SK-N-SH (cell line): Measurements from ENCODE around the gene DLEC1. TPM values are rescaled to one million over a fixed set of nuclear protein-coding genes. Genes with fewer than 3 reads are reported as not detected.

Experiments used
- CTCF ChIA-PET: fragments of 300-600, 350-600 bp; formaldehyde crosslinking; extraction: SDS; loops from one replicate; lab custom pipeline; 2021; lab: Yijun Ruan, JAX
- POLR2A ChIA-PET: fragments of 350-600 bp; sonication (Branson Sonifier 250); formaldehyde crosslinking; extraction: SDS; loops from one replicate; lab custom pipeline; 2020; ENCODE audit warnings: antibody characterized with exemption, inconsistent platforms; lab: Yijun Ruan, JAX
- DNase-seq: peaks from one replicate; pipeline ENCODE4 v3.0.0; 2012
- H2AFZ ChIP-seq: fragments of 200-600 bp; sonication (generic); 2 replicates; pipeline ENCODE4 v1.8.1; 2016; ENCODE audit warnings: antibody characterized with exemption, mild to moderate bottlenecking, low read depth
- H3F3A ChIP-seq: fragments of 200-600 bp; sonication (generic); replicated peaks from 2 replicates; pipeline ENCODE3; 2016; ENCODE audit warnings: antibody characterized with exemption, mild to moderate bottlenecking; ENCODE audit not compliant: insufficient read depth
- H3K27ac ChIP-seq, 2 experiments: fragments of 200-500 bp in 1 of 2; fragments of 200-600 bp in 1 of 2; sonication (Bioruptor generic) in 1 of 2; sonication (generic), shearing (Covaris generic) in 1 of 2; 2 replicates each; pipeline versions ENCODE4 v1.5.1 to v1.6.1; 2014 to 2016; ENCODE audit warnings: low read depth in 2 of 2, inconsistent platforms in 1 of 2, low read length in 1 of 2, mild to moderate bottlenecking in 1 of 2, mixed read lengths in 1 of 2
- H3K27me3 ChIP-seq: fragments of 200-600 bp; sonication (generic), shearing (Covaris generic); 2 replicates; pipeline ENCODE4 v1.6.1; 2016; ENCODE audit warnings: mixed run types; ENCODE audit not compliant: insufficient read depth
- H3K36me3 ChIP-seq, 2 experiments: fragments of 200-500 bp in 1 of 2; fragments of 200-600 bp in 1 of 2; sonication (Bioruptor generic) in 1 of 2; sonication (generic) in 1 of 2; replicated peaks in 1 of 2; 2 replicates each; pipeline versions ENCODE3 to v1.5.1; 2014 to 2016; ENCODE audit warnings: low read length in 1 of 2, mild to moderate bottlenecking in 1 of 2; ENCODE audit not compliant: insufficient read depth in 2 of 2, control insufficient read depth in 1 of 2
- H3K4me1 ChIP-seq, 2 experiments: fragments of 200-500 bp in 1 of 2; fragments of 200-600 bp in 1 of 2; sonication (Bioruptor generic) in 1 of 2; sonication (generic), shearing (Covaris generic) in 1 of 2; 2 replicates each; pipeline versions ENCODE4 v1.5.1 to v1.6.1; 2014 to 2016; ENCODE audit warnings: low read depth in 1 of 2, low read length in 1 of 2, mixed run types in 1 of 2; ENCODE audit not compliant: insufficient read depth in 2 of 2, control insufficient read depth in 1 of 2
- H3K4me2 ChIP-seq: fragments of 200-600 bp; sonication (generic), shearing (Covaris generic); 2 replicates; pipeline ENCODE4 v1.6.1; 2017; ENCODE audit warnings: mixed run types
- H3K4me3 ChIP-seq, 2 experiments: fragments of 200-500 bp in 1 of 2; fragments of 200-600 bp in 1 of 2; sonication (Bioruptor generic) in 1 of 2; sonication (generic), shearing (Covaris generic) in 1 of 2; 2 replicates each; pipeline versions ENCODE4 v1.5.1 to v1.8.1; 2014 to 2016; ENCODE audit warnings: low read depth in 2 of 2, inconsistent platforms in 1 of 2, low read length in 1 of 2, mild to moderate bottlenecking in 1 of 2, mixed read lengths in 1 of 2, moderate library complexity in 1 of 2
- H3K79me2 ChIP-seq: fragments of 200-600 bp; sonication (generic); 2 replicates; pipeline ENCODE4 v1.8.1; 2017; ENCODE audit warnings: mild to moderate bottlenecking; ENCODE audit not compliant: insufficient read depth
- H3K9ac ChIP-seq: fragments of 200-600 bp; sonication (generic); 2 replicates; pipeline ENCODE4 v1.6.1; 2017; ENCODE audit warnings: mixed run types
- H3K9me2 ChIP-seq: fragments of 200-600 bp; sonication (generic); 2 replicates; pipeline ENCODE4 v1.6.1; 2017; ENCODE audit warnings: mixed run types
- H3K9me3 ChIP-seq: fragments of 200-600 bp; sonication (generic); 2 replicates; pipeline ENCODE4 v1.6.1; 2017; ENCODE audit warnings: mixed run types, mild to moderate bottlenecking, moderate library complexity
- H4K20me1 ChIP-seq: fragments of 200-600 bp; sonication (generic); 2 replicates; pipeline ENCODE4 v1.6.1; 2017; ENCODE audit warnings: mild to moderate bottlenecking, mixed run types; ENCODE audit not compliant: insufficient read depth
- CHD2 ChIP-seq: fragments of 150-350 bp; IDR thresholded peaks from 2 replicates; pipeline ENCODE4 v1.6.1; 2018; ENCODE audit warnings: low read length; ENCODE audit not compliant: partially characterized antibody
- CTCF ChIP-seq: fragments of 200-600 bp; sonication (generic); IDR thresholded peaks from 2 replicates; pipeline ENCODE4 v1.6.1; 2017; ENCODE audit warnings: antibody characterized with exemption, mild to moderate bottlenecking, moderate library complexity
- FOXM1 ChIP-seq: IDR thresholded peaks from 2 replicates; pipeline ENCODE4 v1.4.0; 2012; ENCODE audit warnings: low read depth, mild to moderate bottlenecking
- IRF3 ChIP-seq: fragments of 150-350 bp; IDR thresholded peaks from 2 replicates; pipeline ENCODE4 v1.6.1; 2016; ENCODE audit warnings: mild to moderate bottlenecking, low read depth, low read length
- MEF2A ChIP-seq: IDR thresholded peaks from 2 replicates; pipeline ENCODE4 v1.4.0; 2012; ENCODE audit warnings: low read depth, borderline replicate concordance
- MXI1 ChIP-seq: IDR thresholded peaks from 2 replicates; pipeline ENCODE4 v1.6.1; 2012; ENCODE audit warnings: mild to moderate bottlenecking, low read depth, low read length, improper control_type of control experiment
- NFIC ChIP-seq: IDR thresholded peaks from 2 replicates; pipeline ENCODE4 v1.4.0; 2012; ENCODE audit warnings: borderline replicate concordance
- POLR2AphosphoS5 ChIP-seq: IDR thresholded peaks from 2 replicates; pipeline ENCODE4 v1.6.1; 2012; ENCODE audit warnings: low read depth, low read length
- RAD21 ChIP-seq: IDR thresholded peaks from 2 replicates; pipeline ENCODE4 v1.6.1; 2012; ENCODE audit warnings: mild to moderate bottlenecking, low read length
- REST ChIP-seq: IDR thresholded peaks from 2 replicates; pipeline ENCODE4 v1.6.1; 2012; ENCODE audit warnings: mild to moderate bottlenecking, low read depth, low read length, moderate library complexity
- RXRA ChIP-seq: IDR thresholded peaks from 2 replicates; pipeline ENCODE4 v1.4.0; 2012; ENCODE audit warnings: low read depth, mild to moderate bottlenecking, borderline replicate concordance
- SIN3A ChIP-seq: IDR thresholded peaks from 2 replicates; pipeline ENCODE4 v1.6.1; 2012; ENCODE audit warnings: low read depth, mild to moderate bottlenecking, low read length, moderate library complexity, borderline replicate concordance
- TAF1 ChIP-seq: IDR thresholded peaks from 2 replicates; pipeline ENCODE4 v1.6.1; 2012; ENCODE audit warnings: low read depth, mild to moderate bottlenecking, low read length, moderate library complexity, borderline replicate concordance
- TCF12 ChIP-seq: IDR thresholded peaks from 2 replicates; pipeline ENCODE4 v1.4.0; 2012
- TEAD4 ChIP-seq: IDR thresholded peaks from 2 replicates; pipeline ENCODE4 v1.4.0; 2012; ENCODE audit warnings: mild to moderate bottlenecking, borderline replicate concordance; ENCODE audit not compliant: insufficient read depth
- YY1 ChIP-seq: IDR thresholded peaks from 2 replicates; pipeline ENCODE4 v1.4.0; 2012; ENCODE audit warnings: low read depth, mild to moderate bottlenecking
- WGBS: methylation state at CpG from one replicate; pipeline ENCODE4 v1.1.6; 2017; ENCODE audit warnings: low lambda C conversion rate; 5-methylcytosine and 5-hydroxymethylcytosine counted together
- polyA plus RNA-seq, 3 experiments: library from polyadenylated mRNA; depleted of rRNA; stranded (reverse); fragments of >200 nt; gene quantifications; 2 replicates each; pipeline ENCODE4 v1.2.3, GENCODE V29; 2012
- TF ChIP-seq, protein P1 (sequence below): fragments of 150-350 bp; IDR thresholded peaks from 2 replicates; pipeline ENCODE4 v1.6.1; 2017; ENCODE audit warnings: antibody characterized with exemption, low read length, low read depth, borderline replicate concordance
- TF ChIP-seq, protein P2 (sequence below): IDR thresholded peaks from 2 replicates; pipeline ENCODE4 v1.4.0; 2012; ENCODE audit warnings: low read depth

The DLEC1 gene
- polyA plus RNA-seq, 1 of the 3 experiments (the other 2 are of a cell fraction) = 0.02 TPM

DNA sequence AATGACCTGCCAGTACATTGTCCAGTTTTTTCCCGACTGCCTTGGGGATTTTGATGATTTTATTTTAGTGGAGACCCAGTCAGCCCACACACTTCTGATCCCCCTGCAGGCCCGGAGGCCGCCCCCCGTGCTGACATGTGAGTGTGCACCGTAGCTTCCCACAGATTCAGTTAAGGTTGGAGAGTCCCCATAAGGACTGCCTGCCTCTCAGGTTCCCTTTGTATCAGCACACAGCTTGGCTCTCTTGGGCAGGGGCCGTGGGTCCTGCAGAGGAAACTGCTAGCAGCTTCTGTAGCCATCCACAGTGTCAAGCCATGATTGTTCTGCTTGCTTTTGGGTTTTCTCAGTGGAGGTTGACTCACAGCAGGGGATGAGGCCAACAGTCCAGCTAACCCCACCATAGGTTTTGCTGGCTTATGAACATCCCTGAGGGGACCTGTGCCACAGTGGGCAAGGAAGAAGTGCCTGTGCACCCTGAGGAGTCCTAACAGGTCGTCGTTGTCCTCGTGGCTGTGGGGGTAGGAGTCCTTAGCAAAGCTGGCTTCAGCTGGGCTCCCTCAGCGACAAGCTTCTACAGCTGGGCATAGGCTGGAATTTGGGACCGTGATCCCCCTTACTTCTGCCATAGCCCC, 46.4 kb downstream of the DLEC1 start:
- CTCF ChIA-PET = interaction anchor here (1.1 kb wide), 1 partner anchor 12 kb away, joined by 3 read pairs; no protein-coding TSS in a partner anchor
- WGBS = 73% methylated on average over 11 of the region's 11 CpGs
- POLR2A ChIA-PET = no interaction called here

GRCh38 chr3:38085943-38086324, 46.9 kb downstream of the DLEC1 start:
- no peak overlapping the region for H3K27ac ChIP-seq
- H3K4me2 ChIP-seq = no peak overlapping the region
- POLR2A ChIA-PET = no interaction called here
- DNase-seq = no peak
- H2AFZ ChIP-seq = no peak overlapping the region
- WGBS = 17% methylated on average over 1 of the region's 1 CpG
- no peaks in the 10 kb centered on the region for H3K9me3 ChIP-seq
- H3F3A ChIP-seq = peaks cover 9% of the 10 kb centered on the region
- no peaks in the 10 kb centered on the region for H3K36me3 ChIP-seq
- H3K79me2 ChIP-seq = no peaks in the 10 kb centered on the region
- H4K20me1 ChIP-seq = no peaks in the 10 kb centered on the region
- no peak overlapping the region for H3K9ac ChIP-seq
- no peaks in the 10 kb centered on the region; a peak in 1 of 4 replicates for H3K4me1 ChIP-seq
- no peak overlapping the region for H3K4me3 ChIP-seq
- H3K27me3 ChIP-seq = no peaks in the 10 kb centered on the region
- H3K9me2 ChIP-seq = no peaks in the 10 kb centered on the region
- CTCF ChIA-PET = interaction anchor here (1.1 kb wide), 1 partner anchor 12 kb away, joined by 3 read pairs; no protein-coding TSS in a partner anchor
- TF ChIP-seq, protein P1, sequence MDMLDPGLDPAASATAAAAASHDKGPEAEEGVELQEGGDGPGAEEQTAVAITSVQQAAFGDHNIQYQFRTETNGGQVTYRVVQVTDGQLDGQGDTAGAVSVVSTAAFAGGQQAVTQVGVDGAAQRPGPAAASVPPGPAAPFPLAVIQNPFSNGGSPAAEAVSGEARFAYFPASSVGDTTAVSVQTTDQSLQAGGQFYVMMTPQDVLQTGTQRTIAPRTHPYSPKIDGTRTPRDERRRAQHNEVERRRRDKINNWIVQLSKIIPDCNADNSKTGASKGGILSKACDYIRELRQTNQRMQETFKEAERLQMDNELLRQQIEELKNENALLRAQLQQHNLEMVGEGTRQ = no peak
- TF ChIP-seq REST (no peak), MEF2A (no peak), TCF12 (no peak), FOXM1 (no peak), IRF3 (no peak), MXI1 (no peak), TAF1 (no peak)

More for the DNA sequence above, 46.4 kb downstream of the DLEC1 start:
- Histone ChIP-seq H3K9me3 (no peaks in the 10 kb centered on the region), H3K9me2 (no peaks in the 10 kb centered on the region), H3K9ac (no peak overlapping the region), H4K20me1 (no peaks in the 10 kb centered on the region), H3K27me3 (no peaks in the 10 kb centered on the region), H3K4me3 (no peak overlapping the region), H3K4me1 (no peaks in the 10 kb centered on the region; a peak in 1 of 4 replicates), H3K27ac (no peak overlapping the region), H3K79me2 (no peaks in the 10 kb centered on the region), H3K36me3 (no peaks in the 10 kb centered on the region), H3F3A (peaks cover 9% of the 10 kb centered on the region), H2AFZ (no peak overlapping the region), H3K4me2 (no peak overlapping the region)
- DNase-seq = no peak
- TF ChIP-seq RAD21 (no peak), CHD2 (no peak), TEAD4 (no peak), SIN3A (no peak), RXRA (no peak), TAF1 (no peak), CTCF (no peak), YY1 (no peak), FOXM1 (no peak), TCF12 (no peak), POLR2AphosphoS5 (no peak), NFIC (no peak)
- TF ChIP-seq, protein P2, sequence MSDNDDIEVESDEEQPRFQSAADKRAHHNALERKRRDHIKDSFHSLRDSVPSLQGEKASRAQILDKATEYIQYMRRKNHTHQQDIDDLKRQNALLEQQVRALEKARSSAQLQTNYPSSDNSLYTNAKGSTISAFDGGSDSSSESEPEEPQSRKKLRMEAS = no peak
